ENCODE results near the gene DOCK1. TPM values are rescaled to one million over a fixed set of nuclear protein-coding genes. Genes with fewer than 3 reads are reported as not detected.

DOCK1 gene
- total RNA-seq, 2 donors from 2014 or later: 34.3 to 44.1 TPM

- TF ChIP-seq CTCF (IDR thresholded peaks at IDR 0.05): no peak
- no peak for TF ChIP-seq POLR2A (IDR thresholded peaks at IDR 0.05)
These were observed 481.5 kb downstream of the DOCK1 start for GRCh38 chr10:127386606-127387327.

GRCh38 chr10:127391875-127392274, 486.6 kb downstream of the DOCK1 start:
- no peaks in the 10 kb centered on the region for H3K9me3 ChIP-seq
- H3K27me3 ChIP-seq: no peaks in the 10 kb centered on the region
- no peak for DNase-seq
- no peak for TF ChIP-seq POLR2A (IDR thresholded peaks at IDR 0.05)
- ATAC-seq: no peak
- 73 to 88% methylated on average over 3 to 11 of the region's 12 CpGs for WGBS, 2 donors
- H3K27ac ChIP-seq: no peak overlapping the region
- H3K4me1 ChIP-seq: no peaks in the 10 kb centered on the region
- H3K36me3 ChIP-seq (replicated peaks in 1 of 2; ENCODE audit: insufficient read depth in 1 of 2, low read depth in 2 of 2): peaks cover 0 to 2% of the 10 kb centered on the region in 2 donors
- intact Hi-C loops (cut with DNase I): no loop called here
- no peak overlapping the region for H3K4me3 ChIP-seq

More at GRCh38 chr10:127386606-127387327, 481.5 kb downstream of the DOCK1 start:
- Histone ChIP-seq H3K36me3 (replicated peaks in 1 of 2; ENCODE audit: insufficient read depth in 1 of 2, low read depth in 2 of 2) (peaks cover 0 to 5% of the 10 kb centered on the region in 2 donors), H3K4me1 (no peaks in the 10 kb centered on the region), H3K27me3 (no peaks in the 10 kb centered on the region), H3K27ac (no peak overlapping the region), H3K4me3 (no peak overlapping the region), H3K9me3 (no peaks in the 10 kb centered on the region)
- WGBS, 2 donors: 83 to 86% methylated on average over 16 to 17 of the region's 17 CpGs
- intact Hi-C loops (cut with DNase I): no loop called here
- DNase-seq (no peak), ATAC-seq (no peak)

DNA sequence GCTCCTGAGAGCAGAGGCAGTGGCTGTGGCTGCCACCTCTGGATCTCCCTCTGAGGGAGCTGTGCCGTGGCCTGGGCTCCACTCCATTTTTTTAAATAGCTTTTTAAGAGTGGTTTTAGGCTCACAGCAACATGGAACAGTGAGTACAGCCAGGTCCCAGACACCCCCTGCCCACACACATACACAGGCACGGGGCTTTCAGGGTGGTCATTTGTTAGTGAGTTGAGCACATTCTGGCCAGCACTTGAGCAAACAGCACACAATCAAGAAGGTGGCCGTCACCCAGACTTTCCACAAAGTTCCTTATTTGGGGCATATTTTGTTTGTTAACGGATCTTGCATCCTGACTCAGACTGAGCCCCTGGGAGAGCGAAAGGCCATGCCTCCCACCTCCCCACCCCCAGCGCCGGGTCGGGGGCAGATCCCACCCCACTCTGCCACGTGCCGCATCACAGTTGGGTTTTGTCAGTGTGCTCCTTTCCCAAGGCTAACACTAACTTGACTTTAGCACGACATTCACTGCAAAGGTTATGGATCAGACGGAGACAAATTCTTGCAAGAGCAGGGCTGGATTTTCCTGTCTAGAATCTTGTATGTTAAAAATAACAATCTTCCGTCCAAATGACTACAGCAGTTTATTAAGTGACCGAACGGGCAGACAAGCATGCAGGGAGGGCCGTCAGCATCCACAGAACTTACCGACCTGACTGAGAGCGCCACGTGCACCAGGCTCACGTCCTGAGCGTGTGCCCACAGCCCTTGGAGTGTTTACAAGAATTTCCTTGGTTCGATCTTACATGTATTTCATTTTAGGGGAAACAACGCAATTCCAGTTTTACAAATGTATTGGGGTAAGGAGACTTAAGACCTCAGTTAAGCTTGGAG, 487.4 kb downstream of the DOCK1 start:
- Histone ChIP-seq H3K36me3 (replicated peaks in 1 of 2; ENCODE audit: insufficient read depth in 1 of 2, low read depth in 2 of 2) (no peaks in the 10 kb centered on the region), H3K4me3 (no peak overlapping the region), H3K27me3 (no peaks in the 10 kb centered on the region), H3K27ac (no peak overlapping the region), H3K9me3 (no peaks in the 10 kb centered on the region), H3K4me1 (no peaks in the 10 kb centered on the region)
- peak in 2 of 4 donors; percentile 22 to 28 for DNase-seq
- no peak for ATAC-seq
- WGBS, 2 donors: 84 to 90% methylated on average over 22 to 23 of the region's 23 CpGs
- intact Hi-C loops (cut with DNase I): no loop called here
- no peak for TF ChIP-seq POLR2A (IDR thresholded peaks at IDR 0.05)
- no peak for TF ChIP-seq CTCF (IDR thresholded peaks at IDR 0.05)

- no peak overlapping the region for H3K27ac ChIP-seq
- no peaks in the 10 kb centered on the region for H3K36me3 ChIP-seq (replicated peaks in 1 of 2; ENCODE audit: insufficient read depth in 1 of 2, low read depth in 2 of 2)
- no peaks in the 10 kb centered on the region for H3K4me1 ChIP-seq
- DNase-seq: no peak
- intact Hi-C loops (cut with DNase I): no loop called here
- H3K9me3 ChIP-seq: no peaks in the 10 kb centered on the region
- WGBS, 2 donors: 82 to 86% methylated on average over 12 of the region's 12 CpGs
- ATAC-seq: no peak
- H3K4me3 ChIP-seq: no peak overlapping the region
- TF ChIP-seq CTCF (IDR thresholded peaks at IDR 0.05): no peak
- TF ChIP-seq POLR2A (IDR thresholded peaks at IDR 0.05): no peak
- H3K27me3 ChIP-seq: no peaks in the 10 kb centered on the region
These were observed 493.1 kb downstream of the DOCK1 start for GRCh38 chr10:127398140-127398970.

GRCh38 chr10:127398971-127399365, 493.7 kb downstream of the DOCK1 start:
- no peak overlapping the region for H3K4me3 ChIP-seq
- ATAC-seq: no peak
- intact Hi-C loops (cut with DNase I): no loop called here
- no peak for DNase-seq
- H3K27me3 ChIP-seq: no peaks in the 10 kb centered on the region
- H3K9me3 ChIP-seq: no peaks in the 10 kb centered on the region
- H3K36me3 ChIP-seq (replicated peaks in 1 of 2; ENCODE audit: insufficient read depth in 1 of 2, low read depth in 2 of 2): no peaks in the 10 kb centered on the region
- 93 to 96% methylated on average over 10 of the region's 10 CpGs for WGBS, 2 donors
- no peak overlapping the region for H3K27ac ChIP-seq
- TF ChIP-seq POLR2A (IDR thresholded peaks at IDR 0.05) (no peak), CTCF (IDR thresholded peaks at IDR 0.05) (no peak)
- H3K4me1 ChIP-seq: no peaks in the 10 kb centered on the region
